Measurements from ENCODE around the gene UGT2A1. TPM values are rescaled to one million over a fixed set of nuclear protein-coding genes. Genes with fewer than 3 reads are reported as not detected.

Gene UGT2A1
- 1 to 10 TPM in 2 of 4 donors, under 1 TPM in 2; 0.52 to 1.9 (median 1.2) TPM for total RNA-seq

- H3K4me3 ChIP-seq (ENCODE audit: low read depth, poor library complexity, severe bottlenecking), result no peak within 1 kb of the TSS
- intact Hi-C loops (cut with DNase I; ENCODE audit: low total_unique reads), result no loop called here
- 62 to 75% methylated on average over 1 of the region's 1 CpG for WGBS, 2 donors
- no peak for TF ChIP-seq CTCF (IDR thresholded peaks at IDR 0.05)
- TF ChIP-seq POLR2A (IDR thresholded peaks at IDR 0.05), result no peak
- DNase-seq (ENCODE audit: low spot score in 2 of 2), result no peak
Observed at GRCh38 chr4:69653147-69653546, at the start of gene UGT2A1. Gene UGT2A1, minus strand, starts transcription at chr4:69653247. Its CDS starts 5,603 bp downstream, at chr4:69647644.

- DNase-seq (ENCODE audit: low spot score in 2 of 2), result no peak
- H3K4me3 ChIP-seq (ENCODE audit: low read depth, poor library complexity, severe bottlenecking), result no peak overlapping the region
- 78 to 89% methylated on average over 3 of the region's 3 CpGs for WGBS, 2 donors
- no peak for TF ChIP-seq CTCF (IDR thresholded peaks at IDR 0.05)
- TF ChIP-seq POLR2A (IDR thresholded peaks at IDR 0.05), result no peak
- intact Hi-C loops (cut with DNase I; ENCODE audit: low total_unique reads), result no loop called here
Observed at GRCh38 chr4:69702201-69702600, 49.2 kb upstream of the UGT2A1 start.

GRCh38 chr4:69701696-69702095 is 48.6 kb upstream of the UGT2A1 start:
- TF ChIP-seq POLR2A (IDR thresholded peaks at IDR 0.05) (no peak), CTCF (IDR thresholded peaks at IDR 0.05) (no peak)
- intact Hi-C loops (cut with DNase I; ENCODE audit: low total_unique reads), result no loop called here
- no peak for DNase-seq (ENCODE audit: low spot score in 2 of 2)
- H3K4me3 ChIP-seq (ENCODE audit: low read depth, poor library complexity, severe bottlenecking), result no peak overlapping the region
- WGBS, 2 donors, result 73 to 74% methylated on average over 4 of the region's 4 CpGs

- no peak for DNase-seq (ENCODE audit: low spot score in 2 of 2)
- intact Hi-C loops (cut with DNase I; ENCODE audit: low total_unique reads), result no loop called here
- WGBS, 2 donors, result 46 to 83% methylated on average over 1 of the region's 1 CpG
- no peak overlapping the region for H3K4me3 ChIP-seq (ENCODE audit: low read depth, poor library complexity, severe bottlenecking)
- no peak for TF ChIP-seq CTCF (IDR thresholded peaks at IDR 0.05)
Observed at GRCh38 chr4:69697536-69698242, 44.6 kb upstream of the UGT2A1 start.

GRCh38 chr4:69689599-69689998 is 36.6 kb upstream of the UGT2A1 start:
- intact Hi-C loops (cut with DNase I; ENCODE audit: low total_unique reads), result no loop called here
- no peak overlapping the region for H3K4me3 ChIP-seq (ENCODE audit: low read depth, poor library complexity, severe bottlenecking)
- no peak for TF ChIP-seq POLR2A (IDR thresholded peaks at IDR 0.05)
- TF ChIP-seq CTCF (IDR thresholded peaks at IDR 0.05), result no peak
- 0% methylated on average over 1 of the region's 1 CpG for WGBS, 2 donors
- DNase-seq (ENCODE audit: low spot score in 2 of 2), result no peak

- 60 to 67% methylated on average over 4 of the region's 4 CpGs for WGBS, 2 donors
- TF ChIP-seq POLR2A (IDR thresholded peaks at IDR 0.05), result no peak
- TF ChIP-seq CTCF (IDR thresholded peaks at IDR 0.05), result no peak
- no peak overlapping the region for H3K4me3 ChIP-seq (ENCODE audit: low read depth, poor library complexity, severe bottlenecking)
- intact Hi-C loops (cut with DNase I; ENCODE audit: low total_unique reads), result no loop called here
- no peak for DNase-seq (ENCODE audit: low spot score in 2 of 2)
Observed at GRCh38 chr4:69684804-69685203, 31.8 kb upstream of the UGT2A1 start.
